H1 (cell line): Measurements from ENCODE around the gene PRKAR1B. TPM values are rescaled to one million over a fixed set of nuclear protein-coding genes. Genes with fewer than 3 reads are reported as not detected.

ENCODE experiments used
- ATF2 ChIP-seq: IDR thresholded peaks from 2 replicates; pipeline ENCODE4 v1.6.1; 2012; ENCODE audit warnings: low read length, inconsistent platforms
- CBX5 ChIP-seq: fragments of 300-800, 300-1000 bp; sonication (generic); IDR thresholded peaks from 2 replicates; pipeline ENCODE4 v1.7.1; 2016; ENCODE audit warnings: antibody characterized with exemption, low read length, low read depth
- HDAC6 ChIP-seq: IDR thresholded peaks from one replicate; pipeline ENCODE4 v1.7.1; 2012; ENCODE audit warnings: low read depth, mild to moderate bottlenecking, inconsistent platforms, low read length, moderate library complexity
- POLR2AphosphoS5 ChIP-seq: IDR thresholded peaks from 2 replicates; pipeline ENCODE4 v1.6.1; 2011; ENCODE audit warnings: low read depth, low read length
- SIN3A ChIP-seq, 2 experiments: IDR thresholded peaks in 1 of 2; conservative IDR thresholded peaks in 1 of 2; 2 replicates each; pipeline ENCODE4 v1.6.1; 2011 to 2012; ENCODE audit warnings: low read length in 2 of 2, improper control_type of control experiment in 1 of 2, low read depth in 1 of 2, mild to moderate bottlenecking in 1 of 2
- SIX5 ChIP-seq: IDR thresholded peaks from 2 replicates; pipeline ENCODE4 v1.6.1; 2011; ENCODE audit warnings: mild to moderate bottlenecking, low read depth, low read length
- polyA plus RNA-seq, 7 experiments: library from polyadenylated mRNA; depleted of rRNA in 3 of 7; stranded (reverse) in 5 of 7; unstranded in 2 of 7; fragments of >200 nt in 5 of 7; fragments of 200-250 nt in 2 of 7; gene quantifications; 1 replicate in 5 of 7; 2 replicates in 1 of 7; 4 replicates in 1 of 7; pipeline versions ENCODE4 v1.2.1 to v1.2.3, GENCODE V29; 2011 to 2013; ENCODE audit warnings: missing spikeins in 2 of 7, mixed read lengths in 2 of 7
- total RNA-seq: library from RNA; stranded (reverse); fragmentation: NEBNext Ultra II Directional; extraction: Animal tissue kit (Norgen Biotek cat#: 25700); gene quantifications from 2 replicates; pipeline ENCODE4 v1.2.1, GENCODE V29; 2021

The PRKAR1B gene
- total and polyA plus RNA-seq, 2 of the 8 experiments (the other 6 are each of a cell fraction or from before 2014, with no cell fraction given), result 12.3 to 55.7 TPM

DNA sequence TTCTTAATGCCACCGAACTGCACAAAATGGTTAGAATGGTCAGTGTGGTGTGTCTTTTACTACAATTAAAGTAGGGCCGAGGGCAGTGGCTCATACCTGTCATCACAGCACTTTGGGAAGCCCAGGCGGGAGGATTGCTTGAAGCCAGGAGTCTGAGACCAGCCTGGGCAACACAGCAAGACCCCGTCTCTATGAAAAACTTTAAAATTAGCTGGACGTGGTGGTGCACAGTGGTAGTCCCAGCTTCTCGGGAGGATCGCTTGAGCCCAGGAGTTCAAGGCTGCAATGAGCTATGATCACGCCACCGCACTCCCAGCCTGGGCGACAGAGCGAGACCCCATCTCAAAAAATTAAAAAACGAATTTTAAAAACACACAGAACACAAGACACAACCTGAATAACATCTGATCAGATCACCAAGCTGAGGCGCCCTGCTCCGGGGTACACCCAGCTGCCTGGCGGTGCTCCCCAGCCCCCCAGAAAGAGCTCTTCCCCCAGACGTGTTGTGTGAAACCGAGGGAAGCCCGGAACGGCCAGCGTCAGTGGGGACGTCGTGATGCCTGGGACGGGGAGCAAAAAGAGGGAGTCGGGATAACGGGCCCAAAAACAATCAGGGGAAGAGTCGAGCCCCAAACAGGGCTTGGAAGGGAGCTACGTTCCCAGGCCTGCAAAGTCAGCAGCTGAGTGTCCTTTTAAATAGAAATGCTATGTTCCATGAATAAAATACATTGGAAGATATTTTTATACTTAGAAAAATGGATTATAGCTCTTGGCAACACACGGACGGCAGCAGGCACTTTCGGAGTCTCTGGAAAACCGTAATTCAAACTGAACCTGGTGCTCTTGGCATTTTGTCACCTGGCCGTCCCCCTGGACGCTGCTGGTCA is 126.7 kb downstream of the PRKAR1B start (continued):
- no peak for TF ChIP-seq ATF2
- TF ChIP-seq HDAC6, result no peak
- no peak for TF ChIP-seq SIN3A (conservative IDR thresholded peaks at IDR 0.05 in 1 of 2, IDR thresholded peaks at IDR 0.05 in 1 of 2; ENCODE audit: low read depth in 1 of 2, low read length in 2 of 2)
- TF ChIP-seq CBX5, result no peak
- no peak for TF ChIP-seq SIX5
- TF ChIP-seq POLR2AphosphoS5, result no peak
